HG02870 (cell line): Measurements from ENCODE around the gene SH2D5.
"Not testable (repeated sequence)": the region's sequence is repeated elsewhere in the genome, so short reads cannot be mapped to it uniquely, and the experiment has no call there.

Experiments used
- ATAC-seq: cut with Tn5 transposase; IDR thresholded peaks from one replicate; pipeline ENCODE4 v1.9.1; 2021; ENCODE audit warnings: mild to moderate bottlenecking, moderate library complexity; ENCODE audit not compliant: unreplicated experiment

Gene SH2D5

GRCh38 chr1:20696397-20697333 is 35.8 kb downstream of the SH2D5 start:
- ATAC-seq, result peak; percentile 62

GRCh38 chr1:20695515-20695914 is 37.0 kb downstream of the SH2D5 start:
- no peak for ATAC-seq

DNA sequence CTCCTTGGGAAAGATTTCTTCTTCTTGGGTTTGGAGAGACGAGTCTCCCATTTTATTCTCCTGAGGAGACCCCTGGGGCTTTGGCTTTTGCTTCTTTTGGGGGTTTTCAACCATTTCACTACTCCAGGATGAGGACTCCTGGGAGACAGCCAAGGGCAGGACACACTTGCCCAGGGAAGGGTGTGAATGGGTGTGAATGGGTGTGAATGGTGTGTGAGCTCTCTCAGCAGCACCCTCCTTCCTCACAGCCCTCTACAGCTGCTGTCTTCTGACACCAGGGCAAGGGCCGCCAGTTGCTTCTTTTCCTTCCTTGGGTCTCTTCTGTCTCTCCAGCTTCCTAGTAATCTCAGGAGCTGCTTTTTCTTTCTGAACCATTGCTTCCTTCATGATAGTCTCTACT is 38.9 kb downstream of the SH2D5 start:
- no peak for ATAC-seq

DNA sequence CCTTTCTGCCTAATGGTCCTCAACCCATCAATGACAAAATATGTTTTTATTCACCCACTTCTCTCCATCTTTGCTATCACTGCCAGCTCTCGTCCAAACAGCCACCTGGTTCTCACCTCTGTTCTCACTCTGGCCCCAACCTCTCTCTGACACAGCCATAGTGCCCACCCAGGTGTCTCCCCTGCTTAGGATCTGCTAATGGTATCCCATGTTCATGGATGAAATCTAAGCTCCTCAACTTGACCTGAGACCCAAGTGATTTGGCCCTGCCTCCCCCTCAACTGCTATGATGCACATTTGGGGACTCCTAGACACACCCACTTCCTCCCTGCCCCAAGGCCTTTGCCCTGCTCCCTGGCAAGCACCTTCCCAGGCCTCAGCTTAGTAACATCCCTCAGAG is 40.6 kb downstream of the SH2D5 start:
- ATAC-seq, result no peak

- no peak for ATAC-seq
Observed at GRCh38 chr1:20689645-20690056, 42.9 kb downstream of the SH2D5 start.

DNA sequence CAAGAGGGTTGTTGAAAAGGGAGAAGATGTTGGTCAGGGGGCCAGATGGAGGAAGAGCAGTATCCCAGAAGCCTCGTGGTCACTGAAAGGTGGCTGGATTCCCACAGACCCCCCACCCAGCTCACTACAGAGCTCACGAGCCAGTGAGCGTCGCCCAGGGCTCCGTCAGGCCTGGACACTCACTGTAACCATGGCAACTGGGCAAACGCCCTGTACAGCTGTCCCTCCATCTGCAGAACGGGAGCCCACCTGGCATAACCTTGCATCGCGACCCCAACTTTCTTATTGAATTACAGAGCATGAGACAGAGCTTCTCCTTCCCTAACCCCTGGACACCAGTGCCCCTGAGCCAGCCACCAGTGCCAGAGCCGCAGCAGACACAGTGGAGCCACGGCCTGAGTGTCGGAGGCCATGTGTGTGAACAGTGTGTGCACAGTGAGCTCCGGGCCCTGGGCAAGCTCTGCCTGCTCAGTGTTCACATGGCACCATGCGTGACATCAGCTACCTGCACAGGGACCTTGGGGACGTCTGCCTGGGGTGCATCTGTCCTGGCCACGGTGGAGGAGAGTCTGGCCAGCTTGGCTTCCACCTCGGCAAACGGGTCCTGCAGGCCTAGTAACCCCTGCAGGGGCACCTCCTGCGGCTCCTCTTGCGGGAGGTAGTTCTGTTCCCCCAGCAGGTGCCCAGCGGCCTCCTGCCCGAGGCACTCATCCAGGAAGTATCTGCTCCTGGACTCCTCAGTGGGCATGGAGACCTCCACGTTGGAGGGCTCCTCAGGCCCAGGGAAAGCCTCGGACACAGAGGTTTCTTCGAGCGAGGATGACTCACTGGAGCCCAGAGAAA is 45.4 kb downstream of the SH2D5 start:
- no peak for ATAC-seq

- ATAC-seq, result no peak
Observed at GRCh38 chr1:20685741-20686140, 46.8 kb downstream of the SH2D5 start.

GRCh38 chr1:20685099-20685662 is 47.3 kb downstream of the SH2D5 start:
- no peak for ATAC-seq

DNA sequence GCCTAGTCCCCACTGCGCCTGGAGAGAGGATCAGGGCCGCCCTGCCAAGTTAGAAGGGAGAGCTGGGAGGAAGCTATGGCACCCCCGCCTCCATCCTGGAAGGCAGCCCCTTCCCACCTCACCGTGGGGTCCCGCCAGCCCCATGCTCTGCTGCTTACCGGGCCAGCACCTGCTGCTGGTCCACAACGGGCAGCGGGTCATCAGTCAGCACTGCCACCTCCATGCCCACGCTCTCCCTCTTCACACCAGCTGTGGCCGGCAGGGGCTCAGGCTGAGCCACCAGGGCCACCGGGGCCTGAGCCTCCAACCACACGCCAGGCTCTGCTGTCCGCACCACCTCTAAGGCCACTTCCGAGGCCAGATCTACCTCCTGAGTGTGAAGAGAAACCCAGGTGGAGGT is 47.9 kb downstream of the SH2D5 start:
- ATAC-seq, result no peak

DNA sequence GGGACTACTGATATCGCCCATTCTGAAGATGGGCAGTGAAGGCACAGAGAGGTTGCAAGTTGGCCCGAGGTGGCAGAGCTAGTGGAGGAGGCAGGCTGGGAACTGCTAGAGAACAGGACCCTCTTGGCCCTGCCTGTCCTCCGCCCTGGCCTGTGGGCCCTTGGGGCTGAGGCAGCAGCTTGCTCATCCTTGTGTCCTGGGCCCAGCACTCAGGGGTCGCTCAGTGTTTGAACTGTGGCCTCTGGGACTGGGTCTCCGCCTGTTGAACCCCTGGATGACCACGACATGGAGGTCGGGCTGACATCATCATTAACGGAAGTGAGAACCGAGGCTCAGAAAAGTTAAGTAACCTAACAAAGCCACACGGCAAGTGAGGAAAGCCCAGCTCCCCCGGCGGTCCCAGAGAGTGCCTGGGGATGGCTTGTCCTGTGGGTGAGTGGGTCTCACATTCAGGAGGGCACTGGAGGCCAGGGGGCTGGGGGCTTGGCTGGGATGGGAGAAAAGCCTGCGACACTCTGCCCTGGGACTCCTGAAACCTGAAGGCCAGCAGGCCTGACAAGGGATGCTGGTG is 48.4 kb downstream of the SH2D5 start:
- ATAC-seq, result no peak

DNA sequence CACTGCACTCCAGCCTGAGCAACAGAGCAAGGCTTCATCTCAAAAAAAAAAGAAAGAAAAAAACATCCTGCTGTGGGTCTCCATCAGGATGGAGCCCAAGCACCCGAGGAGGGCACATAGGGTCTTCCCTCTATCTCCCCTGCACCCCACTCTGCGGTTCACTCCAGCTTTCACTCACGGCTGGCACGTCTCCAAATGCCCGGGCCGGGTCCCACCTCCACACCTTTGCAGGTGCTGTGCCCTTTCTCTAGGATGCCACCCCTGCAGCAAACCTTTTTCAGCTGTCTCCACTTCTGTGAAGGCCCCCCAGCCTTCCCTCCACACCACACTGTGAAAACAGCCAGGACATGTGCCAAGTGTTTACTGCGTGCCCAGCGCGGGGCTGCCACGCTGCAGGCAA is 48.9 kb downstream of the SH2D5 start:
- ATAC-seq, result no peak

DNA sequence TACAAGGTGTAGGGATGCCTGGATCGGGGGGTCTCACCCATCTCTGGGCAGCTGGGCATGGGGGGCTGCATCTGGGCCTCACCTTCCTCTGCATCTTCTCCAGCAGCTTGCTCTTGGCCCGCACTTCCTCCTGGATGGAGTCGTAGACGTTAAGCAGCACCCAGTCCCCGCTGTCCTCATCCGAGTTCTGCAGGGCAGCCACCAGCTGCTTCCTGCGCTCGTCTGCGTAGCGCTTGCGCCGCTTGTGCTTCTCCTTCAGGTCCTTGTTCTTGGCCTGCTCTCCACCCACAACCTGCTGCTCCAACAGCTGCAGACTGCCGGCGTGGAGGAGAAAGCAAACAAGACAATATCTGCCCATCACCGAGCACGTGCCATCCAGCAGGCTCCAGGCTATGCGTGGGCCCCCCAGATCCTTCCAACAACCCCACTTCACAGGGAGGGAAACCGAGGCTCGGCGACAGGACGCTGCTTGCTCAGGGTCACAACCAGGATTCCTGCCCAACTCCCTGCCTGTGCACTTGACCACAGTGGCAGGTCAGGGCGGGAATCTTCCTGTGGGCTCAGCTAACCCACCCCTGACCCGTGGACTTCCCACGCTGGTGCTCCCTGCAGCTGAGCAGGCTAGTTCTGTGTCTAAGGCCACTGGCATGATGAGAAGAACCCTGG is 49.8 kb downstream of the SH2D5 start:
- ATAC-seq, result no peak

DNA sequence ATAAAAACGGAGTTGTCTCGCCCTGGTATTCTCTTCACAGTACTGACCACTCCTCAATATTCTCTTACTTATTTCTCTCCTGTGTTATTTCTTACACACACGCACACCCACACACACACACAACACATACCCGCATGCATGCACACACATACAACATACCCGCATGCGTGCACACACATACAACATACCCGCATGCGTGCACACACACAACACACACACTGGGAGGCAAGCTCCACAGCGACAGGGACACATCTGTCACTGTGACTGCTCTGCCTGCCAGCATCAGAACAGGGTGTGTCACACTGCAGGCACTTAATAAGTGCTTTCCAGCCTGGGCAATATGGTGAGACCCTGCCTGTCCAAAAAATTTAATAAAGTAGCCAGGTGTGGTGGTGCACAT is 50.5 kb downstream of the SH2D5 start:
- no peak for ATAC-seq

- ATAC-seq, result no peak
Observed at GRCh38 chr1:20680269-20680668, 52.2 kb downstream of the SH2D5 start.

DNA sequence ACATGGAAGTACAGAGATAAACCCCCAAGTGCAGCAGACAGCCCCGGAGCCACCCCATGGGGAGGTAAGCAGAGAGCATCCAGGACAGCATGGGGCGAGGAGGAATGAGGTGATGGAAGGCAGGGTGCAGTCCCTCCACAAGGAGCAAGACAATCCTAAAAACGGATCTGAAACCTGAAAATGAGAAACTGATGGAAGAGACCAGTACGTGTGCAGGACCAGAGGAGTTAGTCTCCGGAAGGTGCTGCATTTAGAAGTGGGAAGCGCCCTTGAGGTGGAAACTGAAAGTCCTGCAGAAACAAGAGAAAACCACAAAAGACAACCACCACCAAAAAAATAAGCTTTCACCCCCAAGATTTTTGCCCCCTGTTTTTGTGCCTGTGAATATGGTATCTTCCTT is 53.9 kb downstream of the SH2D5 start:
- ATAC-seq, result no peak

DNA sequence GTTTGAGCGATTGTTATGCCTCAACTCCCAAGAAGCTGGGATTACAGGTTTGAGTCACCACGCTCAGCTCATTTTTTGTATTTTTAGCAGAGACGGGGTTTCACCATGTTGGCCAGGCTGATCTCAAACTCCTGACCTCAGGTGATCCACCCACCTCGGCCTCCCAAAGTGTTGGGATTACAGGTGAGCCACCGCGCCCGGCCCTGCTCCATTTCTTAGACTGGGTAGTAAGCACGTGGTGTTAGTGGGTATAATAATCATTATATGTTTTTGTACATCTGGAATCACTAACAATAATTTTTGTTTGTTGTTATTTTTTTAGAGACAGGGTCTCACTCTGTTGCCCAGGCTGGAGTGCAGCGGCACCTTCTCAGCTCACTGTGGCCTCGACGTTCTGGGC is 58.9 kb downstream of the SH2D5 start:
- ATAC-seq, result not testable (repeated sequence)

DNA sequence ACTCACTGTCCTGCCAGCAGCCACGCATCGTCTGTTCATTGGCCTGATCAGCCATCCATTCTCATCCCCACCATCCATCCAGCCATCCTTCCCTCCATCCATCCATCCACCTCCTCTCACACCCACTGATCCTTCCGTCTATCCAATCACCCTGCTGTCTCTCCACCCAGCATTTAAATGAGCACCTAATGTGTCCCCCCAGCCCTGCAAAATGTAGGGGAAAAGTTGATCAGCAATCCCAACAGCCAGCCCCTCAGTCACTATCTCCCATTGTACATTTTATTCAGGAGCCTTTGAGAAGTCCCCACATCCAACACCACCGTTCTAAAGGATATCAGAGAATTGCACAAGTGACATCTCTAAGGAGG is 60.3 kb downstream of the SH2D5 start:
- no peak for ATAC-seq

DNA sequence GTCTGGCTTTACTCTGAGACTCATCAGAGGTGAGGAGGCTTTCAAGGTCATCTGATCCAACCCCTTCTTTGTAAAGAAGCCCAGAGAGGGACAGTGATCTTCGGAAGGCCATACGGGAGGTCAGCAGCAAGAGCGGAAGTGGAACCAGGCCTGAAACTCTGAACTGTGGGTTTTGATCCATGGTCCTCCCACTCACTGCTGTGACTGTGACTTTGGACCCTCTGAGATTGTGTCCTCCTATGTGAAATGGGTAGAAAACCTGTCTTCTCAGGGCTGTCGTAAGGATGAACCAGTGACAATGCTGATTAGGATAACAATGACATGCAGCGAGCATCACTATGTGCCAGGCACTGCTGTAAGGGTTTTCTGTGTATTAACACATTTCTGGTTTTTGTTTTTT is 61.6 kb downstream of the SH2D5 start:
- ATAC-seq, result no peak
